ENCODE data around the gene LRRC51.

DNA sequence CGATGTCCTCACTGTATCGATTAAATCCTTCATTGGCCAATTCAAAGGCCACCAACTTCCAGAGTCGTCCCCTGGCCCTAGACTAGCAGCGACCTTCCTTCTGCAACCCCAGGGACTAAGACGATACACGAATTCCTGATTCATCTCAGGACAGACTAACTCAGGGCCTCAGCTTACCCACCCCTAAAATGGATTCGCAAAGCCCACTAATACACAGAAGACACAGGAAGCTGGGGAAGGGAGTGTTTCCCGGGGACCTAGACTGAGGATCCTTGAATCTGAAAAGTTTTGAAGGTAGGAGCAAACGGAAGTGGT is 21.9 kb downstream of the LRRC51 start:
- TF ChIP-seq POLR2A (IDR thresholded peaks at IDR 0.05) = no peak
- TF ChIP-seq, protein P1, sequence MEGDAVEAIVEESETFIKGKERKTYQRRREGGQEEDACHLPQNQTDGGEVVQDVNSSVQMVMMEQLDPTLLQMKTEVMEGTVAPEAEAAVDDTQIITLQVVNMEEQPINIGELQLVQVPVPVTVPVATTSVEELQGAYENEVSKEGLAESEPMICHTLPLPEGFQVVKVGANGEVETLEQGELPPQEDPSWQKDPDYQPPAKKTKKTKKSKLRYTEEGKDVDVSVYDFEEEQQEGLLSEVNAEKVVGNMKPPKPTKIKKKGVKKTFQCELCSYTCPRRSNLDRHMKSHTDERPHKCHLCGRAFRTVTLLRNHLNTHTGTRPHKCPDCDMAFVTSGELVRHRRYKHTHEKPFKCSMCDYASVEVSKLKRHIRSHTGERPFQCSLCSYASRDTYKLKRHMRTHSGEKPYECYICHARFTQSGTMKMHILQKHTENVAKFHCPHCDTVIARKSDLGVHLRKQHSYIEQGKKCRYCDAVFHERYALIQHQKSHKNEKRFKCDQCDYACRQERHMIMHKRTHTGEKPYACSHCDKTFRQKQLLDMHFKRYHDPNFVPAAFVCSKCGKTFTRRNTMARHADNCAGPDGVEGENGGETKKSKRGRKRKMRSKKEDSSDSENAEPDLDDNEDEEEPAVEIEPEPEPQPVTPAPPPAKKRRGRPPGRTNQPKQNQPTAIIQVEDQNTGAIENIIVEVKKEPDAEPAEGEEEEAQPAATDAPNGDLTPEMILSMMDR (IDR thresholded peaks at IDR 0.05) = no peak

Measured in sigmoid colon (tissue), 3 donors.